H1 (cell line): ENCODE measurements around the gene EPHA7. TPM values are rescaled to one million over a fixed set of nuclear protein-coding genes. Genes with fewer than 3 reads are reported as not detected.

Experiments used
- CTCF ChIA-PET: fragments of 300-600 bp; sonication (Branson Sonifier 250); formaldehyde crosslinking; loops from one replicate; lab custom pipeline; 2021; ENCODE audit not compliant: partially characterized antibody; lab: Charles Lee
- POLR2A ChIA-PET: fragments of 300-600 bp; sonication (Branson Sonifier 250); formaldehyde crosslinking; loops from one replicate; lab custom pipeline; 2021; ENCODE audit warnings: inconsistent platforms; ENCODE audit not compliant: partially characterized antibody; lab: Charles Lee
- DNase-seq, 2 experiments: peaks; one replicate each; pipeline versions ENCODE4 v3.0.0 to v3.0.0-alpha.2; 2010 to 2022; ENCODE audit warnings: low spot score in 2 of 2, low read depth in 1 of 2, mixed read lengths in 1 of 2
- FAIRE-seq: peaks from 2 replicates; lab custom pipeline; 2011; peaks lifted over from hg19 to GRCh38; lab: Jason Lieb, UNC
- H2AFZ ChIP-seq: 2 replicates; pipeline ENCODE4 v1.8.1; 2012; ENCODE audit warnings: low read length, inconsistent platforms
- H2AK5ac ChIP-seq: 2 replicates; pipeline ENCODE4 v1.6.1; 2013; ENCODE audit warnings: low read depth, low read length
- H2BK120ac ChIP-seq: replicated peaks from 2 replicates; pipeline ENCODE3; 2013; ENCODE audit warnings: low read depth, low read length, inconsistent platforms
- H2BK12ac ChIP-seq: 2 replicates; pipeline ENCODE4 v1.6.1; 2013; ENCODE audit warnings: low read depth, low read length
- H2BK15ac ChIP-seq: 2 replicates; pipeline ENCODE4 v1.6.1; 2013; ENCODE audit warnings: low read length
- H2BK20ac ChIP-seq: 2 replicates; pipeline ENCODE4 v1.6.1; 2013; ENCODE audit warnings: low read length
- H2BK5ac ChIP-seq: 2 replicates; pipeline ENCODE4 v1.6.1; 2013; ENCODE audit warnings: low read depth, low read length
- H3K14ac ChIP-seq: 2 replicates; pipeline ENCODE4 v1.6.1; 2013; ENCODE audit warnings: inconsistent platforms; ENCODE audit not compliant: insufficient read length
- H3K18ac ChIP-seq: 2 replicates; pipeline ENCODE4 v1.6.1; 2013; ENCODE audit warnings: low read length; ENCODE audit errors: extremely low read depth
- H3K23ac ChIP-seq: 2 replicates; pipeline ENCODE4 v1.6.1; 2013; ENCODE audit warnings: inconsistent platforms; ENCODE audit not compliant: insufficient read length
- H3K23me2 ChIP-seq: 2 replicates; pipeline ENCODE4 v1.6.1; 2013; ENCODE audit warnings: low read depth, low read length
- H3K27ac ChIP-seq: 2 replicates; pipeline ENCODE4 v1.6.1; 2011; ENCODE audit warnings: low read depth, low read length, inconsistent platforms
- H3K27me3 ChIP-seq, 4 experiments: replicated peaks in 1 of 4; 1 replicate in 1 of 4; 2 replicates in 3 of 4; pipeline versions ENCODE4 v1.6.1 to v1.8.1; 2011 to 2013; ENCODE audit warnings: low read length in 3 of 4, mild to moderate bottlenecking in 3 of 4, inconsistent platforms in 2 of 4, mixed read lengths in 2 of 4, moderate library complexity in 1 of 4; ENCODE audit not compliant: control insufficient read depth in 3 of 4, insufficient read depth in 3 of 4; ENCODE audit errors: extremely low read depth in 1 of 4
- H3K36me3 ChIP-seq, 4 experiments: 2 replicates each; pipeline versions ENCODE4 v1.6.1 to v1.8.1; 2011 to 2013; ENCODE audit warnings: mild to moderate bottlenecking in 4 of 4, low read length in 3 of 4, moderate library complexity in 2 of 4, control low read depth in 1 of 4, inconsistent platforms in 1 of 4; ENCODE audit not compliant: insufficient read depth in 4 of 4, control insufficient read depth in 2 of 4
- H3K4ac ChIP-seq: replicated peaks from 2 replicates; pipeline ENCODE3; 2013; ENCODE audit warnings: low read length, low read depth, mixed read lengths, inconsistent platforms; ENCODE audit not compliant: insufficient read length
- H3K4me1 ChIP-seq, 4 experiments: replicated peaks in 1 of 4; 1 replicate in 1 of 4; 2 replicates in 3 of 4; pipeline versions ENCODE4 v1.6.1 to v1.8.1; 2011 to 2013; ENCODE audit warnings: low read length in 3 of 4, inconsistent platforms in 2 of 4, mixed read lengths in 1 of 4; ENCODE audit not compliant: insufficient read depth in 4 of 4, control insufficient read depth in 3 of 4
- H3K4me2 ChIP-seq, 2 experiments: 2 replicates each; pipeline versions ENCODE4 v1.6.1 to v1.8.1; 2011 to 2013; ENCODE audit warnings: low read depth in 2 of 2, low read length in 2 of 2, control low read depth in 1 of 2, inconsistent platforms in 1 of 2, mild to moderate bottlenecking in 1 of 2; ENCODE audit not compliant: insufficient read depth in 1 of 2
- H3K4me3 ChIP-seq, 4 experiments: fragments of 200-600, 300-600 bp in 1 of 4; sonication (generic), shearing (Covaris generic), sonication (Bioruptor Twin) in 1 of 4; 2 replicates each; pipeline versions ENCODE4 v1.5.1 to v1.8.1; 2011 to 2016; ENCODE audit warnings: low read length in 4 of 4, low read depth in 3 of 4, control low read depth in 2 of 4, inconsistent platforms in 2 of 4, mild to moderate bottlenecking in 2 of 4, mixed read lengths in 1 of 4, moderate library complexity in 1 of 4; ENCODE audit not compliant: insufficient read depth in 2 of 4; ENCODE audit errors: extremely low read depth in 1 of 4
- H3K56ac ChIP-seq: replicated peaks from 2 replicates; pipeline ENCODE3; 2013; ENCODE audit warnings: low read depth, mild to moderate bottlenecking, mixed read lengths, low read length, inconsistent platforms; ENCODE audit not compliant: insufficient read length
- H3K79me1 ChIP-seq: 2 replicates; pipeline ENCODE4 v1.6.1; 2013; ENCODE audit warnings: low read depth, low read length, control low read depth
- H3K79me2 ChIP-seq, 2 experiments: 2 replicates each; pipeline versions ENCODE4 v1.6.1 to v1.8.1; 2012 to 2013; ENCODE audit warnings: low read length in 2 of 2, mild to moderate bottlenecking in 2 of 2, inconsistent platforms in 1 of 2; ENCODE audit not compliant: insufficient read depth in 2 of 2, control insufficient read depth in 1 of 2
- H3K9ac ChIP-seq, 4 experiments: replicated peaks in 1 of 4; 1 replicate in 1 of 4; 2 replicates in 3 of 4; pipeline versions ENCODE4 v1.6.1 to v1.8.1; 2011 to 2013; ENCODE audit warnings: low read depth in 3 of 4, low read length in 3 of 4, control low read depth in 2 of 4, mild to moderate bottlenecking in 2 of 4, moderate library complexity in 2 of 4, inconsistent platforms in 1 of 4; ENCODE audit errors: extremely low read depth in 1 of 4
- H3K9me3 ChIP-seq, 2 experiments: 2 replicates each; pipeline versions ENCODE4 v1.6.1 to v1.8.1; 2012 to 2013; ENCODE audit warnings: mild to moderate bottlenecking in 2 of 2, moderate library complexity in 2 of 2, control low read depth in 1 of 2, inconsistent platforms in 1 of 2, low read depth in 1 of 2, low read length in 1 of 2, mixed read lengths in 1 of 2; ENCODE audit not compliant: insufficient read depth in 2 of 2
- H4K20me1 ChIP-seq, 2 experiments: replicated peaks in 1 of 2; 2 replicates each; pipeline versions ENCODE3 to v1.8.1; 2011 to 2013; ENCODE audit warnings: inconsistent platforms in 2 of 2, low read length in 2 of 2, mild to moderate bottlenecking in 1 of 2; ENCODE audit not compliant: insufficient read depth in 2 of 2, control insufficient read depth in 1 of 2
- H4K5ac ChIP-seq: 2 replicates; pipeline ENCODE4 v1.6.1; 2013; ENCODE audit warnings: low read length, low read depth, mixed read lengths, inconsistent platforms; ENCODE audit not compliant: insufficient read length
- H4K8ac ChIP-seq: 2 replicates; pipeline ENCODE4 v1.8.0; 2013; ENCODE audit warnings: mild to moderate bottlenecking, moderate library complexity, low read length, inconsistent platforms; ENCODE audit not compliant: insufficient read depth; ENCODE audit errors: extremely low read depth
- H4K91ac ChIP-seq: replicated peaks from 2 replicates; pipeline ENCODE3; 2013; ENCODE audit warnings: low read length, mixed read lengths, inconsistent platforms; ENCODE audit not compliant: insufficient read length
- WGBS, 2 experiments: shearing (Covaris generic) in 1 of 2; methylation state at CpG; one replicate each; pipeline versions ENCODE4 v1.1.6 to v1.1.7; 2013 to 2015; ENCODE audit warnings: low lambda C conversion rate in 2 of 2, mixed read lengths in 2 of 2, inconsistent platforms in 1 of 2, low coverage in 1 of 2, missing lambda C conversion rate in 1 of 2; ENCODE audit not compliant: insufficient replicate concordance in 2 of 2, insufficient coverage in 1 of 2, insufficient read length in 1 of 2; ENCODE audit errors: extremely low coverage in 1 of 2, missing lambda C conversion rate in 1 of 2; 5-methylcytosine and 5-hydroxymethylcytosine counted together
- polyA plus RNA-seq, 7 experiments: library from polyadenylated mRNA; depleted of rRNA in 3 of 7; stranded (reverse) in 5 of 7; unstranded in 2 of 7; fragments of >200 nt in 5 of 7; fragments of 200-250 nt in 2 of 7; gene quantifications; 1 replicate in 5 of 7; 2 replicates in 1 of 7; 4 replicates in 1 of 7; pipeline versions ENCODE4 v1.2.1 to v1.2.3, GENCODE V29; 2011 to 2013; ENCODE audit warnings: missing spikeins in 2 of 7, mixed read lengths in 2 of 7
- total RNA-seq: library from RNA; stranded (reverse); fragmentation: NEBNext Ultra II Directional; extraction: Animal tissue kit (Norgen Biotek cat#: 25700); gene quantifications from 2 replicates; pipeline ENCODE4 v1.2.1, GENCODE V29; 2021
- TF ChIP-seq, protein P1 (sequence below): IDR thresholded peaks from 2 replicates; pipeline ENCODE4 v1.6.1; 2011; ENCODE audit warnings: low read depth, mild to moderate bottlenecking, low read length; ENCODE audit not compliant: insufficient read depth

The EPHA7 gene
- total and polyA plus RNA-seq, 2 of the 8 experiments (the other 6 are each of a cell fraction or from before 2014, with no cell fraction given), result 1.3 to 6.8 TPM

DNA sequence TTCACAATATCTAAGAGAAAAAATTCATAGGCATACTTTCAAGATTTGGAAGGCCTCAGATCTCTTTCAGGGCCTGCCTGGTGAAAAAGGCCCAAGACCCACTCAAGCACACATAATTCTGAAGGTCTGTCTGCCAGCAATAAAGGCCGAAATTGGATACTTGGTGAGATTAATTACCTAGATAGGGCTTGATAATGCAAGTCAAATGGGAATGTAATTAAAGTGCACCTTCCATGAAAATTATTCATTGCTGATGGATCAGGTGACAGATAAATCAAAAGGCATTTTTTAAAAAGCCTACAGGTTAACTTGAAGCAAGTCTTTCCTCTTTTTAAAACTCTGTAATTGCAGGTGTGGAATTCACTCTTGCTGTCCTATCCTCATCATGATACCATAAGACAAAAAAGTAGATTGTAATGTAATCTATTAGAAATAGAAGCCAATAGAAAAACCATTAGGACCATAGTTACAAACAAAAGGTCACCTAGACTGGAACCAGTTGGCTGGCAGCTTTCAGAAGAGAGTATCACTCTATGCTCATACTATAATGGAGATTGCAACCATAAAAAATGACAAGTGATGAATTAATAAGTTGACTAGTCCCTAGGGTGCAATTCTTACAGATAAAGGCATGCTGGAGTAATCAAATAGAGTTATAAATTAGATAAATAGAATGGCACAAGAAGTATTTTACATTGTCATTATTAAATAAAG, 77.3 kb downstream of the EPHA7 start:
- no peak overlapping the region for H4K91ac ChIP-seq
- TF ChIP-seq, protein P1, sequence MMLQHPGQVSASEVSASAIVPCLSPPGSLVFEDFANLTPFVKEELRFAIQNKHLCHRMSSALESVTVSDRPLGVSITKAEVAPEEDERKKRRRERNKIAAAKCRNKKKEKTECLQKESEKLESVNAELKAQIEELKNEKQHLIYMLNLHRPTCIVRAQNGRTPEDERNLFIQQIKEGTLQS, result no peak

More for the DNA sequence above, 77.3 kb downstream of the EPHA7 start:
- Histone ChIP-seq H3K79me1 (no peaks in the 10 kb centered on the region), H3K36me3 (no peaks in the 10 kb centered on the region), H4K20me1 (no peaks in the 10 kb centered on the region), H3K14ac (no peak overlapping the region), H3K23ac (no peak overlapping the region), H4K5ac (no peak overlapping the region), H2BK12ac (no peak overlapping the region), H2AFZ (no peak overlapping the region), H2BK15ac (no peak overlapping the region), H3K4me1 (peaks cover 0 to 4% (median 1%) of the 10 kb centered on the region in 4 experiments; a peak in 2 of 7 replicates), H4K8ac (no peak overlapping the region), H2AK5ac (no peak overlapping the region), H2BK20ac (no peak overlapping the region), H3K23me2 (no peaks in the 10 kb centered on the region), H3K18ac (no peak overlapping the region), H3K27me3 (no peaks in the 10 kb centered on the region), H3K9ac (no peak overlapping the region), H3K9me3 (no peaks in the 10 kb centered on the region), H3K56ac (no peak overlapping the region), H3K27ac (no peak overlapping the region), H2BK120ac (no peak overlapping the region), H3K79me2 (no peaks in the 10 kb centered on the region), H3K4me3 (no peak overlapping the region), H3K4me2 (no peak overlapping the region), H3K4ac (no peak overlapping the region), H2BK5ac (no peak overlapping the region)
- 95% methylated on average over 1 of the region's 1 CpG; no CpG with 5 or more reads in 1 of the 2 experiments for WGBS, 2 experiments
- DNase-seq, result no peak
- CTCF ChIA-PET, result no interaction called here
- no peak for FAIRE-seq
- POLR2A ChIA-PET, result no interaction called here
